Measurements from ENCODE around the gene SCNN1G.

SCNN1G gene

GRCh38 chr16:23160574-23160973 lies 22.0 kb upstream of the SCNN1G start:
- no peak overlapping the region for H3K4me2 ChIP-seq (ENCODE audit: low read depth, low read length, poor library complexity, severe bottlenecking)
- no peak overlapping the region for H3K4me3 ChIP-seq (ENCODE audit: insufficient read depth, low read length, poor library complexity, severe bottlenecking)
- no peak overlapping the region for H3K9ac ChIP-seq (ENCODE audit: low read length)
- H2AFZ ChIP-seq (ENCODE audit: low read depth, low read length, severe bottlenecking), result no peak overlapping the region
- no peaks in the 10 kb centered on the region for H4K20me1 ChIP-seq (ENCODE audit: low read depth, low read length)
- H3K36me3 ChIP-seq (ENCODE audit: low read length), result no peaks in the 10 kb centered on the region
- H3K27me3 ChIP-seq (ENCODE audit: low read length), result no peaks in the 10 kb centered on the region
- H3F3A ChIP-seq (ENCODE audit: insufficient read depth), result no peaks in the 10 kb centered on the region
- TF ChIP-seq CTCF (IDR thresholded peaks at IDR 0.05; ENCODE audit: insufficient read depth, low read length, poor library complexity, severe bottlenecking) (no peak), EZH2phosphoT487 (conservative IDR thresholded peaks at IDR 0.05; ENCODE audit: low read length) (no peak)
- no peak overlapping the region for H3K27ac ChIP-seq (ENCODE audit: low read depth, low read length)
- no peaks in the 10 kb centered on the region for H3K9me3 ChIP-seq (ENCODE audit: insufficient read depth, low read length)
- no peaks in the 10 kb centered on the region for H3K79me2 ChIP-seq (ENCODE audit: insufficient read depth, low read length)
- no peaks in the 10 kb centered on the region for H3K9me2 ChIP-seq (replicated peaks; ENCODE audit: insufficient read depth, low read length)

GRCh38 chr16:23163921-23164320 lies 18.6 kb upstream of the SCNN1G start:
- Histone ChIP-seq H3K36me3 (ENCODE audit: low read length) (no peaks in the 10 kb centered on the region), H3K27ac (ENCODE audit: low read depth, low read length) (no peak overlapping the region), H3F3A (ENCODE audit: insufficient read depth) (no peaks in the 10 kb centered on the region), H3K27me3 (ENCODE audit: low read length) (no peaks in the 10 kb centered on the region), H3K9me3 (ENCODE audit: insufficient read depth, low read length) (no peaks in the 10 kb centered on the region), H3K4me2 (ENCODE audit: low read depth, low read length, poor library complexity, severe bottlenecking) (no peak overlapping the region), H3K79me2 (ENCODE audit: insufficient read depth, low read length) (no peaks in the 10 kb centered on the region), H2AFZ (ENCODE audit: low read depth, low read length, severe bottlenecking) (no peak overlapping the region), H4K20me1 (ENCODE audit: low read depth, low read length) (no peaks in the 10 kb centered on the region; the same call in 1 of the 2 replicates), H3K4me3 (ENCODE audit: insufficient read depth, low read length, poor library complexity, severe bottlenecking) (no peak overlapping the region), H3K9me2 (replicated peaks; ENCODE audit: insufficient read depth, low read length) (no peaks in the 10 kb centered on the region), H3K9ac (ENCODE audit: low read length) (no peak overlapping the region)
- TF ChIP-seq CTCF (IDR thresholded peaks at IDR 0.05; ENCODE audit: insufficient read depth, low read length, poor library complexity, severe bottlenecking), result no peak

GRCh38 chr16:23164736-23165135 lies 17.8 kb upstream of the SCNN1G start:
- Histone ChIP-seq H3K4me2 (ENCODE audit: low read depth, low read length, poor library complexity, severe bottlenecking) (no peak overlapping the region), H3K9me2 (replicated peaks; ENCODE audit: insufficient read depth, low read length) (no peaks in the 10 kb centered on the region), H3K9ac (ENCODE audit: low read length) (no peak overlapping the region), H3K9me3 (ENCODE audit: insufficient read depth, low read length) (no peaks in the 10 kb centered on the region), H3K27ac (ENCODE audit: low read depth, low read length) (no peak overlapping the region), H3K27me3 (ENCODE audit: low read length) (no peaks in the 10 kb centered on the region), H3K4me3 (ENCODE audit: insufficient read depth, low read length, poor library complexity, severe bottlenecking) (no peak overlapping the region), H2AFZ (ENCODE audit: low read depth, low read length, severe bottlenecking) (no peak overlapping the region), H3K79me2 (ENCODE audit: insufficient read depth, low read length) (no peaks in the 10 kb centered on the region), H3K36me3 (ENCODE audit: low read length) (no peaks in the 10 kb centered on the region), H4K20me1 (ENCODE audit: low read depth, low read length) (no peaks in the 10 kb centered on the region; the same call in 1 of the 2 replicates), H3F3A (ENCODE audit: insufficient read depth) (no peaks in the 10 kb centered on the region)
- TF ChIP-seq CTCF (IDR thresholded peaks at IDR 0.05; ENCODE audit: insufficient read depth, low read length, poor library complexity, severe bottlenecking) (no peak), EZH2phosphoT487 (conservative IDR thresholded peaks at IDR 0.05; ENCODE audit: low read length) (no peak)

Data from SU-DHL-6 (cell line).